AG04449 (cell line): ENCODE results near the gene C2CD2.

Experiments used
- CTCF ChIA-PET: fragments of 350-600 bp; formaldehyde crosslinking; extraction: SDS; loops from one replicate; lab custom pipeline; 2021; ENCODE audit warnings: antibody characterized with exemption; lab: Yijun Ruan, JAX
- POLR2A ChIA-PET: fragments of 400-600, 350-600 bp; formaldehyde crosslinking; extraction: SDS; loops from one replicate; lab custom pipeline; 2020; ENCODE audit warnings: antibody characterized with exemption, inconsistent platforms; lab: Yijun Ruan, JAX
- DNase-seq: peaks from one replicate; pipeline ENCODE4 v3.0.0-alpha.2; 2010; ENCODE audit warnings: low read depth, low spot score
- H3K4me3 ChIP-seq: 2 replicates; pipeline ENCODE4 v1.5.1; 2011; ENCODE audit warnings: low read depth, mild to moderate bottlenecking, control low read depth, low read length
- CTCF ChIP-seq: IDR thresholded peaks from one replicate; pipeline ENCODE4 v1.5.1; 2011; ENCODE audit warnings: mild to moderate bottlenecking, moderate library complexity, low read length, control low read depth, inconsistent platforms; ENCODE audit not compliant: insufficient read depth; ENCODE audit errors: missing control alignments

C2CD2 gene

GRCh38 chr21:41919666-41920398 is 34.0 kb downstream of the C2CD2 start:
- POLR2A ChIA-PET: no interaction called here

DNA sequence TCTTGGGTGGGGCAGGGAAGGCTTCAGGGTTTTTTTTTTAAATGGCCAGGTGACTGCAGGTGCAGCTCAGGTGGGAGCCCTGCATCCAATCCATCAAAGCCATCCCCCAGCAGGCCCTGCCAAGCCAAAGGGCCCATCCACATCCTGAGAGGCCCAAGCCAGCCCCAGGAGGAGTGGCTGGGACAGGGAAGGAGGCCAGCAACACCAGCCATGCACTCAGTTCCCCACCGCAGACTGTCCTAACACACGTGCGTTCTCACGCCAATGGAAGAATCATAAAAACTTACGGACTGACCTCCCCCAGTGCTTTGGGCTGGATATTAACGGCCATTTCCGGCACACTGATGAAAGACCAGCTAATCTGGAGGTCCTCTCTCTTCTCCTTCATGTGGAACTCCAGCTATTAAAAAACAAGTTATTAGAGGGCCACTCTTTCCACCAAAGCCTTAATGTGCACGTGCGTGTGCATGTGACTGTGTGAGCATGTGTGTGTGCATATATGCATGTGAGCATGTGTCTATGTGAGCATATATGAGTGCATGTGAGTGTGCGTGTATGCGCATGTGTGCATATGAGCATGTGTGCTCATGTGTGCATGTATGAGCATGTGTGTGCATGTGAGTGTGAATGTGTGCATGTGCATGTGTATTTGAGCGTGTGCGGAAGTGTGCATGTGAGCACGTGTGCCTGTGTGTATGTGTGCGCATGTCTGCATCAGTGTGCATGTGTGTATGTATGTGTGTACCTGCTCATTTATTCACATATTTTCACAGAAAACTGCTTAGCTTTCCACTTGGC is 35.1 kb downstream of the C2CD2 start:
- no peak for TF ChIP-seq CTCF
- no peak for DNase-seq
- ChIA-PET CTCF (interaction anchor here (1.4 kb wide), 1 partner anchor 199 kb away, joined by 3 read pairs; no protein-coding TSS in a partner anchor), POLR2A (no interaction called here)
- H3K4me3 ChIP-seq: no peak overlapping the region

More at GRCh38 chr21:41919666-41920398, 34.0 kb downstream of the C2CD2 start:
- no peak for TF ChIP-seq CTCF
- H3K4me3 ChIP-seq: no peak overlapping the region
- CTCF ChIA-PET: interaction anchor here (1.4 to 2.5 kb wide), 5 partner anchors 10 to 198 kb away, joined by 3 to 8 read pairs (median 4); no protein-coding TSS in a partner anchor
- DNase-seq: no peak

DNA sequence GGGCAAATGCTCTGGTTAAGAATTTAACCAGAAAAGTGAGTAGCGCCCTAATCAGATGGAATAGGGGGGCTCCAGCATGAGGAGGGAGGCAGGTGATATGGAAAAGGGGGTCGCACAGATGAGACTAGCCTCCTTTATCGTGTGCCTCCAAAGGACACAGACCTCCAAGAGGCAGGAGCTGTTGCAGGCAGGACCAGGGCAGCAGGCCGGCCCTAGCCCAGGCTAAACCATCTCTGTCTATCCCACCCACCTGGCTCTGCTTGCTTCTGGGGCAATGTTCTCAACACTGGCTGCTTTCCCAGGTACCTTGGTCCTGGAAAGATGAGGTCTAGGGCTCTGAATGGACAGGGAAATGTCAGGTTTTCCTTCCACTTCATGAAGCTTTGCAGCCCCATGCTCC is 36.3 kb downstream of the C2CD2 start:
- TF ChIP-seq CTCF: no peak
- ChIA-PET CTCF (interaction anchor here (0.7 to 1.5 kb wide), 3 partner anchors 9 to 200 kb away, joined by 3 to 6 read pairs (median 3); no protein-coding TSS in a partner anchor), POLR2A (no interaction called here)
- no peak for DNase-seq
- no peak overlapping the region for H3K4me3 ChIP-seq

DNA sequence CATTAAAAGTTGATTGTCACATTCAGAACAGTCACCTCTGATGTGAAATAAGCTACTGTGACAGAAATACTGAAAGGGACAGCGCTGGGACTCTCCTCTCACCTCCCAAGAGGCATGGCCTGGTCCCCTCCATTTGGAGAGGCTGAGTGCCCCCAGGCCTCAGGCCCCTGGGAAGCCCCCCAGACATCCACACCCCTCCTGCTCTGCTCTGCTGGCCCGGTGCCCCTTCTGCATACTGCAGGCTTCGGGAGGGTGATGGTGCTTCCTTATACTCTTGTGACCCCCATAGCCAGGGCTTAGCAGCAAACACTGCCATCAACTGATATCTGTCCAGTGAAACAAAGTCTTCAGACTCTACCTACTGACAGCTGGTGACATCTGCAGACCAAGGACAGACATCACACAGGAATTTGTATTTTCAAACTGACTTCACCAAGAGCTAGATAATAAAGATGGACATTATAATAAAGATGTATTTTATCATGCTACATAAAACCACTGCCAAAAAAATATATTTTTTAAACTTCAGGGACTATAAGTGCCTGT is 36.9 kb downstream of the C2CD2 start:
- H3K4me3 ChIP-seq: no peak overlapping the region
- POLR2A ChIA-PET: no interaction called here
- TF ChIP-seq CTCF: no peak
- CTCF ChIA-PET: interaction anchor here (1.2 to 1.5 kb wide), 2 partner anchors 8 to 200 kb away, joined by 3 to 6 read pairs; no protein-coding TSS in a partner anchor
- no peak for DNase-seq

GRCh38 chr21:41914965-41915364 is 38.9 kb downstream of the C2CD2 start:
- H3K4me3 ChIP-seq: no peak overlapping the region
- CTCF ChIA-PET: interaction anchor here (1.5 kb wide), 1 partner anchor 18 kb away, joined by 3 read pairs; no protein-coding TSS in a partner anchor
- TF ChIP-seq CTCF: no peak
- no peak for DNase-seq
- POLR2A ChIA-PET: no interaction called here
